HCT116 (cell line): ENCODE measurements around the gene H6PD. TPM values are rescaled to one million over a fixed set of nuclear protein-coding genes. Genes with fewer than 3 reads are reported as not detected.

Experiments
- ATAC-seq: fragments of 200-7000 bp; cut with Tn5 transposase; 2 replicates; pipeline ENCODE4 v1.9.1; 2020; ENCODE audit warnings: mild to moderate bottlenecking, moderate library complexity
- BruUV-seq: library from RNA; stranded (reverse); fragments of 400-500 nt; replicated peaks from 2 replicates; lab custom pipeline; 2021; lab: Mats Ljungman, UMichigan
- CTCF ChIA-PET: fragments of 300-600 bp; sonication (Branson Sonifier 250); formaldehyde crosslinking; loops from one replicate; lab custom pipeline; 2021; ENCODE audit warnings: antibody characterized with exemption; lab: Charles Lee
- POLR2A ChIA-PET: fragments of 300-600, 350-600 bp; sonication (Branson Sonifier 250); formaldehyde crosslinking; loops from one replicate; lab custom pipeline; 2021; ENCODE audit warnings: antibody characterized with exemption; lab: Charles Lee
- RAD21 ChIA-PET, 2 experiments: fragments of 300-600 bp; sonication (Branson Sonifier 250); formaldehyde crosslinking; loops; one replicate each; lab custom pipeline; 2023; ENCODE audit warnings: low total read pairs in 2 of 2; ENCODE audit not compliant: uncharacterized antibody in 2 of 2, unreplicated experiment in 2 of 2, low non-redundant PET in 1 of 2; lab: Charles Lee
- DNase-seq: peaks from one replicate; pipeline ENCODE4 v3.0.0-alpha.2; 2010; ENCODE audit warnings: low read depth, low spot score
- H2AFZ ChIP-seq: fragments of 200-600 bp; shearing (Covaris generic), sonication (generic); 2 replicates; pipeline ENCODE4 v1.6.1; 2017; ENCODE audit warnings: low read depth, mixed run types, mixed read lengths, antibody characterized with exemption, low read length; ENCODE audit not compliant: poor library complexity, severe bottlenecking
- H3K27ac ChIP-seq: 2 replicates; pipeline ENCODE4 v1.5.1; 2012; ENCODE audit warnings: low read depth, low read length
- H3K27me3 ChIP-seq: fragments of 200-600 bp; sonication (generic); 2 replicates; pipeline ENCODE4 v1.6.1; 2016; ENCODE audit warnings: mixed run types, low read length, mixed read lengths; ENCODE audit not compliant: insufficient read depth
- H3K36me3 ChIP-seq, 2 experiments: fragments of 200-500 bp in 1 of 2; fragments of 200-600 bp in 1 of 2; sonication (Bioruptor generic) in 1 of 2; sonication (generic) in 1 of 2; 2 replicates each; pipeline versions ENCODE4 v1.5.1 to v1.6.1; 2014 to 2016; ENCODE audit warnings: low read length in 2 of 2, inconsistent platforms in 1 of 2, mixed read lengths in 1 of 2, mixed run types in 1 of 2; ENCODE audit not compliant: insufficient read depth in 2 of 2, control insufficient read depth in 1 of 2
- H3K4me1 ChIP-seq, 2 experiments: fragments of 200-600 bp in 1 of 2; sonication (generic) in 1 of 2; 2 replicates each; pipeline versions ENCODE4 v1.5.1 to v1.6.1; 2012 to 2017; ENCODE audit warnings: low read length in 2 of 2, inconsistent platforms in 1 of 2, mild to moderate bottlenecking in 1 of 2, mixed read lengths in 1 of 2, mixed run types in 1 of 2, moderate library complexity in 1 of 2; ENCODE audit not compliant: insufficient read depth in 2 of 2, control insufficient read depth in 1 of 2
- H3K4me2 ChIP-seq: fragments of 200-600 bp; sonication (generic); 2 replicates; pipeline ENCODE4 v1.6.1; 2017; ENCODE audit warnings: mixed run types, low read length, mixed read lengths
- H3K4me3 ChIP-seq, 2 experiments: fragments of 200-600 bp in 1 of 2; sonication (generic) in 1 of 2; replicated peaks in 1 of 2; 2 replicates each; pipeline ENCODE4 v1.5.1; 2011 to 2016; ENCODE audit warnings: low read length in 2 of 2, control low read depth in 1 of 2, low read depth in 1 of 2, mild to moderate bottlenecking in 1 of 2, mixed read lengths in 1 of 2, mixed run types in 1 of 2
- H3K79me2 ChIP-seq: fragments of 200-600 bp; sonication (generic); 2 replicates; pipeline ENCODE4 v1.6.1; 2017; ENCODE audit warnings: mild to moderate bottlenecking, mixed run types, low read length, moderate library complexity, mixed read lengths; ENCODE audit not compliant: insufficient read depth
- H3K9ac ChIP-seq: fragments of 200-600 bp; sonication (generic); 2 replicates; pipeline ENCODE4 v1.6.1; 2016; ENCODE audit warnings: low read length, mixed read lengths
- H3K9me2 ChIP-seq: fragments of 200-600 bp; sonication (generic), shearing (Covaris generic); 2 replicates; pipeline ENCODE4 v1.6.1; 2017; ENCODE audit warnings: mixed run types, mild to moderate bottlenecking, moderate library complexity; ENCODE audit not compliant: insufficient read depth
- H3K9me3 ChIP-seq, 2 experiments: fragments of 200-500 bp in 1 of 2; fragments of 200-600 bp in 1 of 2; sonication (Bioruptor generic) in 1 of 2; sonication (generic) in 1 of 2; 2 replicates each; pipeline ENCODE4 v1.6.1; 2014 to 2017; ENCODE audit warnings: low read length in 2 of 2, mixed read lengths in 2 of 2, inconsistent platforms in 1 of 2, low read depth in 1 of 2, mild to moderate bottlenecking in 1 of 2, mixed run types in 1 of 2, moderate library complexity in 1 of 2; ENCODE audit not compliant: control insufficient read depth in 1 of 2, insufficient read depth in 1 of 2
- H4K20me1 ChIP-seq: fragments of 200-600 bp; sonication (generic), shearing (Covaris generic); 2 replicates; pipeline ENCODE4 v1.6.1; 2017; ENCODE audit warnings: mixed run types, mild to moderate bottlenecking, moderate library complexity; ENCODE audit not compliant: insufficient read depth
- CEBPB ChIP-seq: IDR thresholded peaks from 2 replicates; pipeline ENCODE4 v1.6.1; 2012; ENCODE audit warnings: low read depth
- EGR1 ChIP-seq: IDR thresholded peaks from 2 replicates; pipeline ENCODE4 v1.6.1; 2012; ENCODE audit warnings: low read depth
- ELF1 ChIP-seq: IDR thresholded peaks from 2 replicates; pipeline ENCODE4 v1.6.1; 2012; ENCODE audit warnings: low read depth, borderline replicate concordance
- EZH2 ChIP-seq: fragments of 200-600 bp; sonication (generic); IDR thresholded peaks from 2 replicates; pipeline ENCODE4 v1.6.1; 2017; ENCODE audit warnings: antibody characterized with exemption, mixed run types
- EZH2phosphoT487 ChIP-seq: fragments of 200-600 bp; IDR thresholded peaks from 2 replicates; pipeline ENCODE4 v1.6.1; 2018; ENCODE audit warnings: antibody characterized with exemption, borderline replicate concordance
- FOSL1 ChIP-seq: IDR thresholded peaks from 2 replicates; pipeline ENCODE4 v1.6.1; 2012; ENCODE audit warnings: low read depth
- MAX ChIP-seq: IDR thresholded peaks from 2 replicates; pipeline ENCODE4 v1.6.1; 2012
- REST ChIP-seq: IDR thresholded peaks from 2 replicates; pipeline ENCODE4 v1.6.1; 2012; ENCODE audit warnings: low read depth
- SIN3A ChIP-seq: IDR thresholded peaks from 2 replicates; pipeline ENCODE4 v1.6.1; 2012; ENCODE audit warnings: low read depth
- SP1 ChIP-seq: IDR thresholded peaks from 2 replicates; pipeline ENCODE4 v1.6.1; 2012; ENCODE audit warnings: low read depth
- TCF7L2 ChIP-seq: IDR thresholded peaks from 2 replicates; pipeline ENCODE4 v1.7.0; 2011; ENCODE audit warnings: borderline replicate concordance, inconsistent platforms; ENCODE audit not compliant: insufficient read depth, insufficient read length; ENCODE audit errors: extremely low read depth
- ZFX ChIP-seq: fragments of 450-650 bp; IDR thresholded peaks from 2 replicates; pipeline ENCODE4 v1.6.1; 2017
- intact Hi-C: fragments of 100-400 bp; cut with micrococcal nuclease; formaldehyde crosslinking; loops from 2 replicates; pipeline ENCODE4 v1.10.0; 2022
- total RNA-seq: library from RNA; stranded (reverse); gene quantifications from one replicate; pipeline ENCODE4 v1.2.1, GENCODE V29; 2021; ENCODE audit not compliant: unreplicated experiment

The H6PD gene
- total RNA-seq, 1 experiment from 2014 or later: 16.2 TPM

GRCh38 chr1:9278116-9278515 is 43.5 kb downstream of the H6PD start:
- H2AFZ ChIP-seq: no peak overlapping the region
- BruUV-seq: no TSS peak
- no peak overlapping the region for H3K27ac ChIP-seq
- ChIA-PET RAD21 (no interaction called here), POLR2A (no interaction called here), CTCF (interaction anchor here (0.9 to 1.0 kb wide), 2 partner anchors 11 kb away, joined by 3 read pairs; no protein-coding TSS in a partner anchor)
- H3K4me1 ChIP-seq: peaks cover 34 to 59% of the 10 kb centered on the region in 2 experiments; a peak in 3 of 4 replicates
- H3K4me2 ChIP-seq: no peak overlapping the region
- TF ChIP-seq FOSL1: no peak
- TF ChIP-seq ZFX: no peak
- no peak for TF ChIP-seq MAX
- no peak for TF ChIP-seq CEBPB
- no peak for TF ChIP-seq EZH2phosphoT487
- no peak for TF ChIP-seq REST
- TF ChIP-seq ELF1: no peak
- no peak for TF ChIP-seq EZH2
- no peak for TF ChIP-seq TCF7L2
- no peak for TF ChIP-seq SP1
- no peak for TF ChIP-seq SIN3A
- TF ChIP-seq EGR1: no peak
- intact Hi-C loops: no loop called here
- no peak overlapping the region for H3K4me3 ChIP-seq
- ATAC-seq: no peak
- H3K36me3 ChIP-seq: no peaks in the 10 kb centered on the region
- no peaks in the 10 kb centered on the region for H3K79me2 ChIP-seq
- H4K20me1 ChIP-seq: no peaks in the 10 kb centered on the region
- no peaks in the 10 kb centered on the region for H3K9me2 ChIP-seq
- no peak for DNase-seq
- no peaks in the 10 kb centered on the region for H3K9me3 ChIP-seq
- H3K9ac ChIP-seq: no peak overlapping the region
- no peaks in the 10 kb centered on the region for H3K27me3 ChIP-seq
